ENCODE results near the gene PXT1. TPM values are rescaled to one million over a fixed set of nuclear protein-coding genes. Genes with fewer than 3 reads are reported as not detected.

The PXT1 gene
- total and polyA plus RNA-seq, 9 of the 15 experiments (the other 6 are each of a cell fraction or from before 2014, with no cell fraction given) = 0.09 to 0.11 (median 0.10) TPM; not detected in 5

DNA sequence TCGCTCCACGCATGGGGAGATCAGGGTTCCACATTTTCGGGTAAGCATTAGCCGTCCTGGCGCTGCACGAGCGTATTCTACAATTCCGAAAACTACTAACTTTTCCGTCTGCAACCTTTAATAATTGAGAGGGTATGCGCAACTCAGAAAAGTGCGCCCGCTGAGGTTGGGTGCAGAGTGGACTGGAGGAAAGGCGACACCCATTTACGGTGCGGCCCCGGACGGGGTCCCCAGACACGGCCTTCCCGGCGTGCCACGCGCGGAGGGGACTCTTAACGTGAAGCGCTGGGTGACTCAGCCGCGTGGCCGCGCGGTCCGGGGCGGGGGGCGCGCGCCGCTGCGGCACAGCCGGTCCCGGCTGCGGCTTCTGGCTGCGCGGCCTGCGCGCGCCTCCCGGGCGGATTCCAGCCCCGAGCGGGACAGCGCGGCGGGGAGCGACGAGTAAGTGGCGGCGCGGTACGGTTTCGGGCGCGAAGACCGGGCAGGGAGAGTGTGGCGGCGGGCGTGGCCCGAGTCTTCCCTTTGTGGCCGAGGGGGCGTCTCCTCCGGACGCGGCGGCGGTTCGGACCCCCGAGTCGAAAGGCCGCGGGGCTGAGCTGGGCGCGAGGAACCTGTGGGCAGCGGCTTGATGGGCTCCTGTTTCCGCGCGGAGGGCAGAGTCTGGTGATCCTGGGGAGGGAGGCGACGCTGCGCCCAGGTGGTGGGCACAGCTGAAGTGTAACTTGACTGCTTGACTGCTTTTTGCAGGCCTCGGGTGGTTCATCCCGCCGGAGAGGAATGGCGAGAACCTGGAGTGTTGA is at the start of gene PXT1, which contains the start of gene KCTD20 (continued):
- TF ChIP-seq, protein P1, sequence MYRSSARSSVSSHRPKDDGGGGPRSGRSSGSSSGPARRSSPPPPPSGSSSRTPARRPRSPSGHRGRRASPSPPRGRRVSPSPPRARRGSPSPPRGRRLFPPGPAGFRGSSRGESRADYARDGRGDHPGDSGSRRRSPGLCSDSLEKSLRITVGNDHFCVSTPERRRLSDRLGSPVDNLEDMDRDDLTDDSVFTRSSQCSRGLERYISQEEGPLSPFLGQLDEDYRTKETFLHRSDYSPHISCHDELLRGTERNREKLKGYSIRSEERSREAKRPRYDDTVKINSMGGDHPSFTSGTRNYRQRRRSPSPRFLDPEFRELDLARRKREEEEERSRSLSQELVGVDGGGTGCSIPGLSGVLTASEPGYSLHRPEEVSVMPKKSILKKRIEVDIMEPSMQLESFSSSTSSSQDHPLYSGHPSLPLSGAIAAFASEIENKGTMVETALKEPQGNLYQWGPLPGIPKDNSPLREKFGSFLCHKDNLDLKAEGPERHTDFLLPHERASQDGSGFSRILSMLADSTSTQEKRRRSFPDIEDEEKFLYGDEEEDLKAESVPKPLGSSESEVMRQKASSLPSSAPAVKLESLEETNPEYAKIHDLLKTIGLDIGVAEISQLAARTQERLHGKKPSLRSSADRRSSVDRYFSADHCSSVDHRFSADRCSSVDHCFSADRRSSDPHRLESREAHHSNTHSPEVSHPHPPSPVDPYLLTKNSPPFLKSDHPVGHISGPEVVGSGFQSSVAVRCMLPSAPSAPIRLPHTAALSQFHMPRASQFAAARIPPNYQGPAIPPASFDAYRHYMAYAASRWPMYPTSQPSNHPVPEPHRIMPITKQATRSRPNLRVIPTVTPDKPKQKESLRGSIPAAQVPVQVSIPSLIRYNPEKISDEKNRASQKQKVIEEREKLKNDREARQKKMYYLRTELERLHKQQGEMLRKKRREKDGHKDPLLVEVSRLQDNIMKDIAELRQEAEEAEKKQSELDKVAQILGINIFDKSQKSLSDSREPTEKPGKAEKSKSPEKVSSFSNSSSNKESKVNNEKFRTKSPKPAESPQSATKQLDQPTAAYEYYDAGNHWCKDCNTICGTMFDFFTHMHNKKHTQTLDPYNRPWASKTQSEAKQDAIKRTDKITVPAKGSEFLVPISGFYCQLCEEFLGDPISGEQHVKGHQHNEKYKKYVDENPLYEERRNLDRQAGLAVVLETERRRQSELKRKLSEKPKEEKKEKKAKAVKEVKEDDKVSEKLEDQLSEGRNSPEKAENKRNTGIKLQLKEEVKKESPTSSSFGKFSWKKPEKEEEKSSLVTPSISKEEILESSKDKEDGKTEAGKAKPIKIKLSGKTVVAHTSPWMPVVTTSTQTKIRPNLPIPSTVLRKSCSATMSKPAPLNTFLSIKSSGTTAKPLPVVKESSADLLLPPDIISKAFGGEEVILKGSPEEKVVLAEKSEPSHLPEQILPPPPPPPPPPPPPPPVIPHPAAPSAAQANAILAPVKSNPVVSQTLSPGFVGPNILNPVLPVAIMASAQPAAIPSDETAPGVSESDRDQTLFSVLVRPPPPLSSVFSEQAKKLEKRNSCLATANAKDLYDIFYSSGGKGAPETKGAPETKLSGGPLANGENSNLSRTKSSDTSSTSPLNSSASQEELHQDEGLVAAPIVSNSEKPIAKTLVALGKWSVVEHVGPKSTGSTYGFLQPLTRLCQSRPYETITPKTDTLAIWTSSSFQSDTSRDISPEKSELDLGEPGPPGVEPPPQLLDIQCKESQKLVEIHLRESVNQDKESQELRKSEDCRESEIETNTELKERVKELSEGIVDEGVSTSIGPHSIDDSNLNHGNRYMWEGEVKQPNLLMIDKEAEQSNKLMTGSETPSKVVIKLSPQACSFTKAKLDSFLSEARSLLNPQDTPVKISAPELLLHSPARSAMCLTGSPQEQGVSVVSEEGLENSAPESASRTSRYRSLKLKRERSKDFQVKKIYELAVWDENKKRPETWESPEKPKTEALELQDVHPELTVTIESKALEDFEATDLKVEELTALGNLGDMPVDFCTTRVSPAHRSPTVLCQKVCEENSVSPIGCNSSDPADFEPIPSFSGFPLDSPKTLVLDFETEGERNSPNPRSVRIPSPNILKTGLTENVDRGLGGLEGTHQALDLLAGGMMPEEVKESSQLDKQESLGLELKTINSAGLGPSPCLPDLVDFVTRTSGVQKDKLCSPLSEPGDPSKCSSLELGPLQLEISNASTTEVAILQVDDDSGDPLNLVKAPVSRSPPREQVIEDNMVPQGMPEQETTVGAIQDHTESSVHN (IDR thresholded peaks at IDR 0.05; ENCODE audit: borderline replicate concordance in 1 of 2, low read depth in 1 of 2) = no peak
- TF ChIP-seq POLR3A (IDR thresholded peaks at IDR 0.05; ENCODE audit: borderline replicate concordance, extremely low read depth, insufficient read depth, insufficient read length) (no peak), ZNF778 (CRISPR knock-in tag; IDR thresholded peaks at IDR 0.05) (no peak), NFYB (IDR thresholded peaks at IDR 0.05; ENCODE audit: extremely low read depth, insufficient read length) (no peak), ZNF3 (CRISPR knock-in tag; IDR thresholded peaks at IDR 0.05) (no peak), ZFPM2 (CRISPR knock-in tag; IDR thresholded peaks at IDR 0.05) (no peak), YY1 (IDR thresholded peaks at IDR 0.05; ENCODE audit: borderline replicate concordance in 1 of 3, control insufficient read depth in 1 of 3, extremely low read depth in 1 of 3, insufficient read depth in 3 of 3, insufficient read length in 1 of 3, insufficient replicate concordance in 2 of 3, low read depth in 1 of 3, low read length in 2 of 3) (peak in 2 of 3 experiments; percentile 89 to 93), HDAC3 (IDR thresholded peaks at IDR 0.05; ENCODE audit: borderline replicate concordance, partially characterized antibody) (peak; percentile 93), CBFA2T2 (conservative IDR thresholded peaks at IDR 0.05) (no peak), FOXP1 (CRISPR knock-in tag; IDR thresholded peaks at IDR 0.05) (peak; percentile 72; the same call in 1 of the 2 replicates), SRSF9 (IDR thresholded peaks at IDR 0.05; ENCODE audit: borderline replicate concordance, low read depth, low read length) (no peak), U2AF1 (optimal IDR thresholded peaks at IDR 0.05; ENCODE audit: low read depth, low read length) (peak; percentile 34), ZNF785 (CRISPR knock-in tag; IDR thresholded peaks at IDR 0.05) (no peak), DNMT1 (IDR thresholded peaks at IDR 0.05) (no peak), CSDE1 (IDR thresholded peaks at IDR 0.05) (peak in 1 of 2 experiments; percentile 52; a peak in 1 of 4 replicates)
- TF ChIP-seq, protein P2, sequence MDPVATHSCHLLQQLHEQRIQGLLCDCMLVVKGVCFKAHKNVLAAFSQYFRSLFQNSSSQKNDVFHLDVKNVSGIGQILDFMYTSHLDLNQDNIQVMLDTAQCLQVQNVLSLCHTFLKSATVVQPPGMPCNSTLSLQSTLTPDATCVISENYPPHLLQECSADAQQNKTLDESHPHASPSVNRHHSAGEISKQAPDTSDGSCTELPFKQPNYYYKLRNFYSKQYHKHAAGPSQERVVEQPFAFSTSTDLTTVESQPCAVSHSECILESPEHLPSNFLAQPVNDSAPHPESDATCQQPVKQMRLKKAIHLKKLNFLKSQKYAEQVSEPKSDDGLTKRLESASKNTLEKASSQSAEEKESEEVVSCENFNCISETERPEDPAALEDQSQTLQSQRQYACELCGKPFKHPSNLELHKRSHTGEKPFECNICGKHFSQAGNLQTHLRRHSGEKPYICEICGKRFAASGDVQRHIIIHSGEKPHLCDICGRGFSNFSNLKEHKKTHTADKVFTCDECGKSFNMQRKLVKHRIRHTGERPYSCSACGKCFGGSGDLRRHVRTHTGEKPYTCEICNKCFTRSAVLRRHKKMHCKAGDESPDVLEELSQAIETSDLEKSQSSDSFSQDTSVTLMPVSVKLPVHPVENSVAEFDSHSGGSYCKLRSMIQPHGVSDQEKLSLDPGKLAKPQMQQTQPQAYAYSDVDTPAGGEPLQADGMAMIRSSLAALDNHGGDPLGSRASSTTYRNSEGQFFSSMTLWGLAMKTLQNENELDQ (CRISPR knock-in tag; IDR thresholded peaks at IDR 0.05; ENCODE audit: borderline replicate concordance) = no peak
